ENCODE data around the gene IRF2BPL. TPM values are rescaled to one million over a fixed set of nuclear protein-coding genes. Genes with fewer than 3 reads are reported as not detected.

Gene IRF2BPL
- total and polyA plus RNA-seq, 9 of the 15 experiments (the other 6 are each of a cell fraction or from before 2014, with no cell fraction given), result 0.52 to 21.6 (median 2.5) TPM

- no peak for TF ChIP-seq PATZ1 (CRISPR knock-in tag; IDR thresholded peaks at IDR 0.05; ENCODE audit: borderline replicate concordance)
- 0 out of 4 replicates have a peak, but pooled peaks of 1 of the 2 experiments have one; percentile 14 for TF ChIP-seq MAZ (CRISPR knock-in tag; conservative IDR thresholded peaks at IDR 0.05 in 1 of 2, IDR thresholded peaks at IDR 0.05 in 1 of 2)
- no peak for TF ChIP-seq ZNF609 (CRISPR knock-in tag; IDR thresholded peaks at IDR 0.05; ENCODE audit: borderline replicate concordance)
- no peak for TF ChIP-seq SP2 (IDR thresholded peaks at IDR 0.05; ENCODE audit: extremely low read depth, low read depth, low read length, poor library complexity, severe bottlenecking)
- no peak for TF ChIP-seq BRF2 (IDR thresholded peaks at IDR 0.05; ENCODE audit: borderline replicate concordance, insufficient read depth, insufficient read length)
- TF ChIP-seq POLR2G (IDR thresholded peaks at IDR 0.05; ENCODE audit: low read depth, low read length), result peak; percentile 28; the same call in 1 of the 2 replicates
- no peak for TF ChIP-seq ZNF707 (CRISPR knock-in tag; conservative IDR thresholded peaks at IDR 0.05)
- no peak for TF ChIP-seq RAD51 (IDR thresholded peaks at IDR 0.05; ENCODE audit: borderline replicate concordance, low read depth)
- no peak for TF ChIP-seq SAP30 (IDR thresholded peaks at IDR 0.05; ENCODE audit: borderline replicate concordance, insufficient read depth, low read depth, low read length, poor library complexity, severe bottlenecking)
- no peak for TF ChIP-seq CCNT2 (IDR thresholded peaks at IDR 0.05; ENCODE audit: borderline replicate concordance, extremely low read depth, insufficient read length, low read depth, low read length)
- no peak for TF ChIP-seq SREBF1 (IDR thresholded peaks at IDR 0.05; ENCODE audit: borderline replicate concordance, low read depth, low read length)
- TF ChIP-seq MYC (IDR thresholded peaks at IDR 0.05; ENCODE audit: low read depth, low read length), result 0 out of 2 replicates have a peak, but pooled peaks have one; percentile 14
- TF ChIP-seq MYC (CRISPR knock-in tag; IDR thresholded peaks at IDR 0.05; ENCODE audit: borderline replicate concordance, low read depth), result no peak
- TF ChIP-seq ZNF146 (CRISPR knock-in tag; IDR thresholded peaks at IDR 0.05; ENCODE audit: unreplicated experiment), result no peak
- TF ChIP-seq FOXK1 (CRISPR knock-in tag; IDR thresholded peaks at IDR 0.05; ENCODE audit: borderline replicate concordance), result no peak
- no peak for TF ChIP-seq SREBF2 (CRISPR knock-in tag; IDR thresholded peaks at IDR 0.05)
Measured at GRCh38 chr14:76977793-76978720, 50.5 kb downstream of the IRF2BPL start (continued).

All from K562 (cell line).